ENCODE measurements around the gene ATP5F1D. TPM values are rescaled to one million over a fixed set of nuclear protein-coding genes. Genes with fewer than 3 reads are reported as not detected.

ATP5F1D gene
- total RNA-seq, 2 donors from 2014 or later = 163 to 215 TPM

DNA sequence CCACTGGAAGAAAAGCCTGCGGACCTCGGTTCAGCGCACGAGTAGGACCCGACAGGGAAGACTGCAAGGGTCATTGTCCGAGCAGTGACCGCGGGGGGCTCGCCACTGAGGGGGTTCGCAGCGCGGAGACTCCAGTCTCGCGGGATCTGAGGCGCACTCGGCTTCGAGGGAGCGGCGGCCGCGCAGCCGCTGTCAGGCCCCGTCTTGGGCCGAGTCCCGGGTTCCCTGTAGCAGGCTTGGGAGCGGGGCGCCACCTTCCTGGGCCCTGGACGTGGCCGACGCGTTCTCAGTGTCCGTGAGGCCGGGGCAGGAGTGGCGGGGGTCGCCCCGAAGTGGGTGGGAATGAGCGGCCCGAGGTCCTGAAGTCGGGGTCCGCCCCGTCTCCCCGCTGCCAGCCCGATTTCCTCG, 33.3 kb downstream of the ATP5F1D start:
- ATAC-seq = no peak
- Mint-ChIP-seq H3K4me1 (ENCODE audit: low read depth in 2 of 2) (peaks cover 43 to 49% of the 10 kb centered on the region in 2 donors), H3K4me3 (peak overlapping the region; percentile 83), H3K27me3 (no peaks in the 10 kb centered on the region), H3K9me3 (no peaks in the 10 kb centered on the region), H3K36me3 (peaks cover 21% of the 10 kb centered on the region), H3K27ac (peak overlapping the region; percentile 79 to 86)
- DNase-seq (ENCODE audit: low spot score) = no peak

- H3K4me3 Mint-ChIP-seq = peak within 1 kb of the TSS; percentile 83
- DNase-seq (ENCODE audit: low spot score) = peak; percentile 96
- H3K36me3 Mint-ChIP-seq = peaks cover 15% of the 10 kb centered on the region
- ATAC-seq = peak; percentile 93 to 94
- peak within 1 kb of the TSS; percentile 79 to 86 for H3K27ac Mint-ChIP-seq
- H3K9me3 Mint-ChIP-seq = no peaks in the 10 kb centered on the region
- H3K27me3 Mint-ChIP-seq = no peaks in the 10 kb centered on the region
- H3K4me1 Mint-ChIP-seq (ENCODE audit: low read depth in 2 of 2) = peaks cover 42 to 49% of the 10 kb centered on the region in 2 donors
Observed at GRCh38 chr19:1275260-1275975, 33.9 kb downstream of the ATP5F1D start, which contains the start of gene FAM174C. TSS of gene FAM174C (plus strand) at chr19:1275530. CDS start at chr19:1275550, 20 bp downstream.

GRCh38 chr19:1275976-1276627, 34.6 kb downstream of the ATP5F1D start:
- Mint-ChIP-seq H3K27ac (peak overlapping the region; percentile 79 to 86), H3K9me3 (no peaks in the 10 kb centered on the region), H3K4me3 (peak overlapping the region; percentile 83), H3K36me3 (peaks cover 9% of the 10 kb centered on the region), H3K4me1 (ENCODE audit: low read depth in 2 of 2) (peaks cover 37 to 44% of the 10 kb centered on the region in 2 donors), H3K27me3 (no peaks in the 10 kb centered on the region)
- ATAC-seq (no peak), DNase-seq (ENCODE audit: low spot score) (no peak)

DNA sequence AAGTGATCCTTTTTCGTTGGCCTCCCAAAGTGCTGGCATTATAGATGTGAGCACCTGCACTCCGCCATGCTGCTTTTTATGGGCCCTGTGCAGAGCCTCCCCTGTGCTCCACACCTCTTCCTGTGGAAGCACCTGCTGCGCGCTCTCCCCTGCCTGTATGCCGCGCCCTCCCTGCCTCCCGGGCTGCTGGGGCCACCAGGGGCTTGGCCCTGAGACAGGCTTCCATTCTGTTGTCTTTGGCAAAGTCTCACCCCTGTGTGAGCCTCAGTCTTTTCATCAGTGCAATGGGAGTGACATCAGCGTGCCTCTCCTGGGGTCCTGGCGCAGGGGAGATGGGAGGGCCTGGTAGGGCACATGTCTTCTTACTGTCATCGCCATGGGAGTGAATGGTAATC, 35.1 kb downstream of the ATP5F1D start:
- Mint-ChIP-seq H3K9me3 (no peaks in the 10 kb centered on the region), H3K4me3 (peak overlapping the region; percentile 83), H3K27me3 (no peaks in the 10 kb centered on the region), H3K27ac (peak overlapping the region; percentile 79 to 86), H3K36me3 (peaks cover 9% of the 10 kb centered on the region), H3K4me1 (ENCODE audit: low read depth in 2 of 2) (peaks cover 32 to 39% of the 10 kb centered on the region in 2 donors)
- no peak for ATAC-seq
- DNase-seq (ENCODE audit: low spot score) = no peak

DNA sequence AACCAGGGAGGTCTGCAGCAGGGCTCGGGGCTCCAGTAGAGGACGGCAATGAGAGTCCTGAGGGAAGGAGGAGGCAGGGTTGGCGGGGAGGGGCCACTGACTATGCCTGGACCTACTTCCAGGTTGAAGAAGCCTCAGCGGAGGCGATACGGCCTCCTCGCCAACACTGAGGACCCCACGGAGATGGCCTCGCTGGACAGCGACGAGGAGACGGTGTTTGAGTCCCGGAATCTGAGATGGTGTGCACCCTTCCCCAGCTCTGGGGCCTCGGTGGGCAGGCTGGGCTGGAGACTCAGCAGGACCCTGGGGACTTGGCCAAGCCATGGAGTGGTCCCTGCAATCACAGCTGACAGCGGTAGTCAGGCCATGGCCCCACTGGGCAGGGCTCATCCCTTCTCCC, 35.5 kb downstream of the ATP5F1D start:
- Mint-ChIP-seq H3K9me3 (no peaks in the 10 kb centered on the region), H3K27ac (peak overlapping the region; percentile 79 to 86), H3K27me3 (no peaks in the 10 kb centered on the region), H3K36me3 (peaks cover 9% of the 10 kb centered on the region), H3K4me3 (peak overlapping the region; percentile 83), H3K4me1 (ENCODE audit: low read depth in 2 of 2) (peaks cover 28 to 35% of the 10 kb centered on the region in 2 donors)
- no peak for DNase-seq (ENCODE audit: low spot score)
- no peak for ATAC-seq

DNA sequence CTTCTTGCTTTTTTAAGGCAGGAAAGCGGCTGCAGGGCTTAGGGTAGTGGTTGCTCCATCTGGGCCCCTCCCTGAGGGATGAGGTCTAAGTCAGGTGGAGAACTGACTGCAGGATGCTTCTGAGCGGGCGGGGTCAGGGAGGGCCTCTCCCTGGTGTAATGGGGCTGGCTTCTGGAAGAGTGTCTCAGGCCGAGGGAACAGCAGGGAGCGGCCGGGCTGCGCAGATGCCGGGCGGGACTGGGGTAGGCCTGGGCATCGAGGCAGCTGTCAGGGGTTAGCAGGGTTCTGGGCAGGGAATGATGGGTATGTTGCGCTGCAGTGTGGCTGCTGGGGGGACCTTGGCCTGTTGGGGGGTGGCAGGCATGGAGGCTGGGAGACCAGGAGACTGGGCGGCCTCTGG, 36.5 kb downstream of the ATP5F1D start:
- Mint-ChIP-seq H3K4me3 (no peak overlapping the region), H3K36me3 (peaks cover under 1% of the 10 kb centered on the region), H3K9me3 (no peaks in the 10 kb centered on the region), H3K27me3 (no peaks in the 10 kb centered on the region), H3K27ac (no peak overlapping the region), H3K4me1 (ENCODE audit: low read depth in 2 of 2) (peaks cover 20 to 26% of the 10 kb centered on the region in 2 donors)
- no peak for DNase-seq (ENCODE audit: low spot score)
- no peak for ATAC-seq

DNA sequence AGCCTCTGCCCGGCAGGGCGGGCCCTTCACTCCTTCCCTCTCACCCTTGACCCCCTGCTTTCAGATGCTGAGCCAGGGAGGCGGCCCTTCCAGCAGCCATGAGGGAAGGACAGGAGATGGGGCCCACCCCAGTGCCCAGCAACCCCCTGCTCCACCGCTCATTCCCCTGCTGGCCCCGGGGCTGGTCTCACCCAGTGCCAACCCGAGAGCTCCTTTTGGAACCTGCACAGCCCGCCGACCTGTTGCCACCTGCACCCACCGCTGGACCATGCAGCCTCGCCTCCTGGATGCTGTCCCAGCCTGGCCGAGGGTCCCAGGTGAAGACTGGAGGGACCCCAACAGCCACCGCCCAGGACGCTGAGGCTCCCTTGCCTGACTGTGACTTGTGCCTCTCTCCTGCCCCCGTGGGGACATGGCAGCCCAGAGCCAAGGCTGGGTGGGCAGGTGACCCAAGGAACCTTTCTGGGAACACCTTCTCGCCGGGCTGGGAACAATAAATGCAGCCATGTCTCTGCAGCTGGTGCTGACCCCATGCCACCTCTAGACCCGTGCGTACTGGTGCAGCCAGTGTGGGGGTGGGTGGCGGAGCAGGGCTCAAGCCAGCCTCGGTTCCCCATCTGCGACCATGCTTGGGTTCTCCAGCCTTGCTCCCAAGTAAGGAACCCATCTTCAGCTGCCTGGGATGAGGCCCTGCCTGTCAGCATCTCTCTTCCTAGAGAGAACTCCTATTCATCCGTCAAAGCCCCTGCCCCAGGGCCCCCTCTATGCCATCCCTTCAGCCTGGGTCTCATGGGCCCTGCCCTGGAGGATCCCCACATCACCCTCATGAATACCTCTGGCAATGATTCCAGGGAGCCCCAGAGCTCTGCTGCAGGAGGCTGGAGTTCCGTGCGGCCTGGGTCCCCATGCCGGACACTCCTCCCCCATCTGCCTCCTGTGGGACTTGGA, 37.4 kb downstream of the ATP5F1D start:
- DNase-seq (ENCODE audit: low spot score) (no peak), ATAC-seq (no peak)
- Mint-ChIP-seq H3K4me3 (no peak overlapping the region), H3K4me1 (ENCODE audit: low read depth in 2 of 2) (peaks cover 14 to 19% of the 10 kb centered on the region in 2 donors), H3K36me3 (no peaks in the 10 kb centered on the region), H3K27me3 (peaks cover 0 to 1% of the 10 kb centered on the region in 2 donors), H3K9me3 (no peaks in the 10 kb centered on the region), H3K27ac (peak overlapping the region in 1 of 2 donors; percentile 31)

- H3K4me3 Mint-ChIP-seq = no peak overlapping the region
- peaks cover 7 to 10% of the 10 kb centered on the region in 2 donors for H3K27me3 Mint-ChIP-seq
- DNase-seq (ENCODE audit: low spot score) (peak; percentile 83), ATAC-seq (no peak)
- H3K9me3 Mint-ChIP-seq = no peaks in the 10 kb centered on the region
- H3K27ac Mint-ChIP-seq = peak overlapping the region in 1 of 2 donors; percentile 31
- H3K4me1 Mint-ChIP-seq (ENCODE audit: low read depth in 2 of 2) = peaks cover 17 to 18% of the 10 kb centered on the region in 2 donors
- H3K36me3 Mint-ChIP-seq = no peaks in the 10 kb centered on the region
Observed at GRCh38 chr19:1279782-1280341, 38.3 kb downstream of the ATP5F1D start.

- Mint-ChIP-seq H3K9me3 (no peaks in the 10 kb centered on the region), H3K27ac (no peak overlapping the region), H3K27me3 (peaks cover 9 to 13% of the 10 kb centered on the region in 2 donors), H3K36me3 (no peaks in the 10 kb centered on the region), H3K4me3 (no peak overlapping the region), H3K4me1 (ENCODE audit: low read depth in 2 of 2) (peaks cover 17 to 18% of the 10 kb centered on the region in 2 donors)
- DNase-seq (ENCODE audit: low spot score) (no peak), ATAC-seq (no peak)
Observed at GRCh38 chr19:1280636-1281568, 39.4 kb downstream of the ATP5F1D start.

- no peak for ATAC-seq
- H3K36me3 Mint-ChIP-seq = no peaks in the 10 kb centered on the region
- DNase-seq (ENCODE audit: low spot score) = no peak
- H3K4me3 Mint-ChIP-seq = no peak overlapping the region
- H3K9me3 Mint-ChIP-seq = no peaks in the 10 kb centered on the region
- H3K4me1 Mint-ChIP-seq (ENCODE audit: low read depth in 2 of 2) = peaks cover 14 to 17% of the 10 kb centered on the region in 2 donors
- H3K27me3 Mint-ChIP-seq = peaks cover 11 to 13% of the 10 kb centered on the region in 2 donors
- no peak overlapping the region for H3K27ac Mint-ChIP-seq
Observed at GRCh38 chr19:1281569-1282287, 40.2 kb downstream of the ATP5F1D start.

- H3K27me3 Mint-ChIP-seq = peaks cover 11 to 13% of the 10 kb centered on the region in 2 donors
- H3K4me3 Mint-ChIP-seq = no peak overlapping the region
- no peaks in the 10 kb centered on the region for H3K36me3 Mint-ChIP-seq
- no peak for ATAC-seq
- H3K4me1 Mint-ChIP-seq (ENCODE audit: low read depth in 2 of 2) = peaks cover 11 to 16% of the 10 kb centered on the region in 2 donors
- no peak for DNase-seq (ENCODE audit: low spot score)
- H3K9me3 Mint-ChIP-seq = no peaks in the 10 kb centered on the region
- H3K27ac Mint-ChIP-seq = no peak overlapping the region
Observed at GRCh38 chr19:1282588-1283206, 41.1 kb downstream of the ATP5F1D start.
